GM20431 (cell line): ENCODE data around the gene ZNF500.

Experiments used
- in situ Hi-C: fragments of 300-500 bp; cut with MseI, MboI; formaldehyde crosslinking; loops from one replicate; pipeline ENCODE4 v1.15.0; 2020; ENCODE audit warnings: low sequenced_read_pairs; ENCODE audit not compliant: unreplicated experiment

The ZNF500 gene

GRCh38 chr16:4766875-4767628 lies at the start of gene ZNF500:
Gene ZNF500 (minus strand): TSS chr16:4767162. CDS start chr16:4765978, 1,184 bp downstream.
- in situ Hi-C loops = no loop called here

- in situ Hi-C loops = no loop called here
Measured at GRCh38 chr16:4814542-4815173, 47.7 kb upstream of the ZNF500 start.

GRCh38 chr16:4814046-4814445 lies 47.1 kb upstream of the ZNF500 start:
- in situ Hi-C loops = no loop called here

- in situ Hi-C loops = no loop called here
Measured at GRCh38 chr16:4813251-4814003, 46.5 kb upstream of the ZNF500 start.

GRCh38 chr16:4811773-4812172 lies 44.8 kb upstream of the ZNF500 start:
- in situ Hi-C loops = no loop called here

- in situ Hi-C loops = no loop called here
Measured at GRCh38 chr16:4811242-4811641, 44.3 kb upstream of the ZNF500 start.

- in situ Hi-C loops = no loop called here
Measured at GRCh38 chr16:4806280-4806679, 39.3 kb upstream of the ZNF500 start.

- in situ Hi-C loops = no loop called here
Measured at GRCh38 chr16:4805231-4805630, 38.3 kb upstream of the ZNF500 start.

GRCh38 chr16:4803898-4804762 lies 37.2 kb upstream of the ZNF500 start:
- in situ Hi-C loops = no loop called here

- in situ Hi-C loops = no loop called here
Measured at GRCh38 chr16:4803401-4803844, 36.5 kb upstream of the ZNF500 start.

GRCh38 chr16:4802659-4803287 lies 35.8 kb upstream of the ZNF500 start:
- in situ Hi-C loops = no loop called here

- in situ Hi-C loops = no loop called here
Measured at GRCh38 chr16:4801962-4802658, 35.1 kb upstream of the ZNF500 start, which contains the start of gene ROGDI. Gene ROGDI (minus strand): TSS chr16:4802633. CDS start chr16:4802571, 62 bp downstream.

GRCh38 chr16:4801051-4801961 lies 34.3 kb upstream of the ZNF500 start:
- in situ Hi-C loops = no loop called here

GRCh38 chr16:4800290-4801041 lies 33.5 kb upstream of the ZNF500 start:
- in situ Hi-C loops = no loop called here

- in situ Hi-C loops = no loop called here
Measured at GRCh38 chr16:4799171-4799855, 32.4 kb upstream of the ZNF500 start.

- in situ Hi-C loops = no loop called here
Measured at GRCh38 chr16:4798456-4798855, 31.5 kb upstream of the ZNF500 start.

GRCh38 chr16:4797805-4798252 lies 30.9 kb upstream of the ZNF500 start:
- in situ Hi-C loops = no loop called here
